HepG2 (cell line): ENCODE results near the gene ZNF782. TPM values are rescaled to one million over a fixed set of nuclear protein-coding genes. Genes with fewer than 3 reads are reported as not detected.

Experiments used
- ESRRA ChIP-seq: sonication (generic); formaldehyde crosslinking; IDR thresholded peaks from 2 replicates; pipeline ENCODE4 v1.5.1; 2020; ENCODE audit warnings: mild to moderate bottlenecking, low read depth, missing genetic modification reagents
- TBL1XR1 ChIP-seq: fragments of 150-350 bp; IDR thresholded peaks from 2 replicates; pipeline ENCODE4 v1.6.1; 2014; ENCODE audit warnings: borderline replicate concordance, low read length; ENCODE audit not compliant: partially characterized antibody
- ZNF850 ChIP-seq: sonication (generic); formaldehyde crosslinking; conservative IDR thresholded peaks from 2 replicates; pipeline ENCODE4 v1.9.0; 2021; ENCODE audit warnings: mild to moderate bottlenecking, missing genetic modification reagents
- polyA plus RNA-seq, 8 experiments: library from polyadenylated mRNA; depleted of rRNA in 3 of 8; stranded (reverse) in 7 of 8; unstranded in 1 of 8; fragments of >200 nt; fragmentation: Illumina TruSeq in 4 of 8; extraction: Trizol in 4 of 8; gene quantifications; 2 replicates each; pipeline versions ENCODE4 v1.2.1 to v1.2.3, GENCODE V29; 2011 to 2016; ENCODE audit warnings: low read depth in 4 of 8, missing spikeins in 1 of 8, mixed read lengths in 1 of 8; ENCODE audit not compliant: insufficient read depth in 1 of 8
- total RNA-seq, 5 experiments: library from RNA; depleted of rRNA; stranded (reverse); fragments of >200 nt; fragmentation: Illumina TruSeq; extraction: Trizol; gene quantifications; 2 replicates each; pipeline ENCODE4 v1.2.3, GENCODE V29; 2016; ENCODE audit warnings: low read depth in 1 of 5
- TF ChIP-seq, protein P1 (sequence below): sonication (generic); formaldehyde crosslinking; IDR thresholded peaks from 2 replicates; pipeline ENCODE4 v1.5.0; 2020; ENCODE audit warnings: mild to moderate bottlenecking, missing genetic modification reagents, borderline replicate concordance

Gene ZNF782
- total and polyA plus RNA-seq, 2 of the 13 experiments (the other 11 are each of a cell fraction or from before 2014, with no cell fraction given) = 1.4 to 4.9 TPM

DNA sequence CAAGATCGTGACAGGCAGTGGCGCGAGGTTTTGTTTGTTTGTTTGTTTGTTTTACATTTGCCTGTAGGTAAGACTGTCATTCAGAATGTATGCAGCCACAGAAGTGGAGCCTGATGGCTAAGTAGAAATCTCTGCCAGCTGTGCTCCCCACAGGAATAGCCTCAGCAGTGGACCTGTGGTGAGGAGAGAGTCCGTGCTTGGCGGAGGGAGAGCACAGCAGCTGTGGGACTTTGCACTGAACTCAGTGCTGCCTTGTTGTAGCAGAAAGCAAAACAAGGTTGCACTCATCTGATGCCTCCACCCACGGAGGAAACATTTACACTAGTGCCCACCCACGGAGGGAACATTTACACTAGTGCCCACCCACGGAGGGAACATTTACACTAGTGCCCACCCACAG lies 4.4 kb upstream of the ZNF782 start (continued):
- TF ChIP-seq, protein P1, sequence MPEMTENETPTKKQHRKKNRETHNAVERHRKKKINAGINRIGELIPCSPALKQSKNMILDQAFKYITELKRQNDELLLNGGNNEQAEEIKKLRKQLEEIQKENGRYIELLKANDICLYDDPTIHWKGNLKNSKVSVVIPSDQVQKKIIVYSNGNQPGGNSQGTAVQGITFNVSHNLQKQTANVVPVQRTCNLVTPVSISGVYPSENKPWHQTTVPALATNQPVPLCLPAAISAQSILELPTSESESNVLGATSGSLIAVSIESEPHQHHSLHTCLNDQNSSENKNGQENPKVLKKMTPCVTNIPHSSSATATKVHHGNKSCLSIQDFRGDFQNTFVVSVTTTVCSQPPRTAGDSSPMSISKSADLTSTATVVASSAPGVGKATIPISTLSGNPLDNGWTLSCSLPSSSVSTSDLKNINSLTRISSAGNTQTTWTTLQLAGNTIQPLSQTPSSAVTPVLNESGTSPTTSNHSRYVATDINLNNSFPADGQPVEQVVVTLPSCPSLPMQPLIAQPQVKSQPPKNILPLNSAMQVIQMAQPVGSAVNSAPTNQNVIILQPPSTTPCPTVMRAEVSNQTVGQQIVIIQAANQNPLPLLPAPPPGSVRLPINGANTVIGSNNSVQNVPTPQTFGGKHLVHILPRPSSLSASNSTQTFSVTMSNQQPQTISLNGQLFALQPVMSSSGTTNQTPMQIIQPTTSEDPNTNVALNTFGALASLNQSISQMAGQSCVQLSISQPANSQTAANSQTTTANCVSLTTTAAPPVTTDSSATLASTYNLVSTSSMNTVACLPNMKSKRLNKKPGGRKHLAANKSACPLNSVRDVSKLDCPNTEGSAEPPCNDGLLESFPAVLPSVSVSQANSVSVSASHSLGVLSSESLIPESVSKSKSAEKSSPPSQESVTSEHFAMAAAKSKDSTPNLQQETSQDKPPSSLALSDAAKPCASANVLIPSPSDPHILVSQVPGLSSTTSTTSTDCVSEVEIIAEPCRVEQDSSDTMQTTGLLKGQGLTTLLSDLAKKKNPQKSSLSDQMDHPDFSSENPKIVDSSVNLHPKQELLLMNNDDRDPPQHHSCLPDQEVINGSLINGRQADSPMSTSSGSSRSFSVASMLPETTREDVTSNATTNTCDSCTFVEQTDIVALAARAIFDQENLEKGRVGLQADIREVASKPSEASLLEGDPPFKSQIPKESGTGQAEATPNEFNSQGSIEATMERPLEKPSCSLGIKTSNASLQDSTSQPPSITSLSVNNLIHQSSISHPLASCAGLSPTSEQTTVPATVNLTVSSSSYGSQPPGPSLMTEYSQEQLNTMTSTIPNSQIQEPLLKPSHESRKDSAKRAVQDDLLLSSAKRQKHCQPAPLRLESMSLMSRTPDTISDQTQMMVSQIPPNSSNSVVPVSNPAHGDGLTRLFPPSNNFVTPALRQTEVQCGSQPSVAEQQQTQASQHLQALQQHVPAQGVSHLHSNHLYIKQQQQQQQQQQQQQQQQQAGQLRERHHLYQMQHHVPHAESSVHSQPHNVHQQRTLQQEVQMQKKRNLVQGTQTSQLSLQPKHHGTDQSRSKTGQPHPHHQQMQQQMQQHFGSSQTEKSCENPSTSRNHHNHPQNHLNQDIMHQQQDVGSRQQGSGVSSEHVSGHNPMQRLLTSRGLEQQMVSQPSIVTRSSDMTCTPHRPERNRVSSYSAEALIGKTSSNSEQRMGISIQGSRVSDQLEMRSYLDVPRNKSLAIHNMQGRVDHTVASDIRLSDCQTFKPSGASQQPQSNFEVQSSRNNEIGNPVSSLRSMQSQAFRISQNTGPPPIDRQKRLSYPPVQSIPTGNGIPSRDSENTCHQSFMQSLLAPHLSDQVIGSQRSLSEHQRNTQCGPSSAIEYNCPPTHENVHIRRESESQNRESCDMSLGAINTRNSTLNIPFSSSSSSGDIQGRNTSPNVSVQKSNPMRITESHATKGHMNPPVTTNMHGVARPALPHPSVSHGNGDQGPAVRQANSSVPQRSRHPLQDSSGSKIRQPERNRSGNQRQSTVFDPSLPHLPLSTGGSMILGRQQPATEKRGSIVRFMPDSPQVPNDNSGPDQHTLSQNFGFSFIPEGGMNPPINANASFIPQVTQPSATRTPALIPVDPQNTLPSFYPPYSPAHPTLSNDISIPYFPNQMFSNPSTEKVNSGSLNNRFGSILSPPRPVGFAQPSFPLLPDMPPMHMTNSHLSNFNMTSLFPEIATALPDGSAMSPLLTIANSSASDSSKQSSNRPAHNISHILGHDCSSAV (CRISPR knock-in tag) = no peak
- no peak for TF ChIP-seq TBL1XR1
- 0 out of 2 replicates have a peak, but pooled peaks have one; percentile 39 for TF ChIP-seq ESRRA (CRISPR knock-in tag)
- TF ChIP-seq ZNF850 (CRISPR knock-in tag) = no peak
